ENCODE data around the gene TLE5.

The TLE5 gene

DNA sequence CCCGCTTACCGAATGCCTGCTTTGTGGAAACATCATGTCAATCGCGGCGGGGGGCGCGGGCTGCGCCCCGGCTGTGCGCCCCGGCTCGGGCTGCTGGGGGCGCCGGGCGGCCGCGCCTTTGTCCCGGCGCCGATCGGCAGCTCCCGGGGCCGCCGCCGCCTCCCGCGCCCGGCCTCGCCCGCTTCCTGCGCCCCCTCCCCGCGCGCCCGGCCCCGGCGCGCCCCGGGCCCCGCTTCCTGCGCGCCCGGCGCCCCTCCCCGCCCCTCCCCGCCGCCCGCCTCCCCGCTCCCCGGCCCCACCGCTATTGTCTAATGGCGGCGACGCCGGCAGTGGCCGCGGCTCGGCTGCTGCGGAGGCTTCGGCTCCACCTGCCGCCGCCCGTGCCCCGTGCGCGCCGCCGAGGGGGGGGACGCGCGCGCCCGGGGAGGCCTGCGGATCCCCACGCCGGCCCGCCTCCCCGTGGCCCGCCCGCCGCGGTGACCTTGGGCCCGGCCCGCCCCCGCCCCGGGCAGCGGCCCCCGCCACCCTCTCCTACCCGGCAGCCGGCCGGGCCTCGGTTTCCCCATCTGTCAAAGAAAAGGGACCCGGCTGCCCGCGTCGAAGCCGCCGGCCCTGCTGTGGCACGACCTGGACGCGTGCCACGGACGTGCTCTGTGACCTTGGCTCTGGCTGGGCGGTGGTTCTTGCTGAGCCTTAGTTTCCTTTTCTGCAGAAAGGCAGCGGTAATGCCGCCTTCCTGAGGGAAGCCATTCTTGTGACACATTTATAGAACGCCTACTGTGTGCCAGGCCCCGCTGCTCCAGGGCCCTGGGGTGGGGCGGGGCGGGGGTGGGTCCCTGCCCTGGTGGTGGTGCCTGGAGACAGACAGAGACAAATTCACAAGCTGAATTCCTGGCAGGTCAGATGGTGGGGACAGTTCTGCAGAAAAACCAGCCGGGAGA is at the start of gene TLE5:
TSS of gene TLE5 (minus strand) at position 331 of the 941 bp plus-strand sequence. CDS start at position 36, 295 bp downstream.
- Histone ChIP-seq H3K9ac (ENCODE audit: low read length) (no peak within 1 kb of the TSS), H3K27ac (ENCODE audit: low read length) (no peak within 1 kb of the TSS), H3K4me3 (ENCODE audit: low read length) (peak within 1 kb of the TSS; percentile 65), H3K4me1 (ENCODE audit: control insufficient read depth, low read depth, low read length) (no peaks in the 10 kb centered on the region), H3K27me3 (ENCODE audit: control insufficient read depth, insufficient read depth, low read length) (no peaks in the 10 kb centered on the region), H3K36me3 (ENCODE audit: control insufficient read depth, low read depth, low read length) (peaks cover 4% of the 10 kb centered on the region), H3K9me3 (ENCODE audit: control insufficient read depth, low read depth, low read length) (no peaks in the 10 kb centered on the region)

DNA sequence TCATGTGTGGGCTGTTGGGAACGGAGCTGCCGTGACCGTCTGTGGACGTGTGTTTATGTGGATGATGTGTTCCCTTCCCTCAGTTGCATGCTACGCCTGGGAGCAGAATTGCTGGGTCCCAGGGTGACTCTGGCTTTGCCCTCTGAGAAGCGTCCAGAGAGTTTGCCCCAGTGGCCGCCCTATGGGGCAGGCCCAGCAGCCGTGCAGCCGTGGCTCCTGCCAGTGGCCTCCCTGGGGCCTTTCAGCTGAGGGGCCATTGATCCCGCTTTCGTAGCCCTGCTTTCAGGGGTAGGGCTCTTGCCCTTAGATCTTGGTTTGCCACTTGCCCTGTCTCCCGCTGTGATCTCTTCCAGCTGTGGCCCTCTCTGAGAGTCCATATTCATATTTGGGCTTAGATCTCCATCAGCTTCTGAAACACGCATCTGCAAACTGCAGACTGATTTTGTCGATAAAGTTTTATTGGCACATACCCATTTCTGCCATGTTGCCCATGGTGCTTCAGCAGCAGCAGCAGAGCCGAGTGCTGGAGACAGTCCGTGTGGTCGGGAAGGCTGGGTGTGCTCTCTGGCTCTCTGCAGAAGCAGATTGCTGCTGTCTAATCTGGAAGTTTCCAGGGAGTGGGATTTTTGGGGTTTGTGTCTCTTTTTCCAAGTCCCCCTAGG is 49.4 kb upstream of the TLE5 start:
- Histone ChIP-seq H3K4me3 (ENCODE audit: low read length) (no peak overlapping the region), H3K27ac (ENCODE audit: low read length) (no peak overlapping the region), H3K36me3 (ENCODE audit: control insufficient read depth, low read depth, low read length) (no peaks in the 10 kb centered on the region), H3K4me1 (ENCODE audit: control insufficient read depth, low read depth, low read length) (no peaks in the 10 kb centered on the region), H3K9me3 (ENCODE audit: control insufficient read depth, low read depth, low read length) (no peaks in the 10 kb centered on the region), H3K27me3 (ENCODE audit: control insufficient read depth, insufficient read depth, low read length) (no peaks in the 10 kb centered on the region), H3K9ac (ENCODE audit: low read length) (no peak overlapping the region)

DNA sequence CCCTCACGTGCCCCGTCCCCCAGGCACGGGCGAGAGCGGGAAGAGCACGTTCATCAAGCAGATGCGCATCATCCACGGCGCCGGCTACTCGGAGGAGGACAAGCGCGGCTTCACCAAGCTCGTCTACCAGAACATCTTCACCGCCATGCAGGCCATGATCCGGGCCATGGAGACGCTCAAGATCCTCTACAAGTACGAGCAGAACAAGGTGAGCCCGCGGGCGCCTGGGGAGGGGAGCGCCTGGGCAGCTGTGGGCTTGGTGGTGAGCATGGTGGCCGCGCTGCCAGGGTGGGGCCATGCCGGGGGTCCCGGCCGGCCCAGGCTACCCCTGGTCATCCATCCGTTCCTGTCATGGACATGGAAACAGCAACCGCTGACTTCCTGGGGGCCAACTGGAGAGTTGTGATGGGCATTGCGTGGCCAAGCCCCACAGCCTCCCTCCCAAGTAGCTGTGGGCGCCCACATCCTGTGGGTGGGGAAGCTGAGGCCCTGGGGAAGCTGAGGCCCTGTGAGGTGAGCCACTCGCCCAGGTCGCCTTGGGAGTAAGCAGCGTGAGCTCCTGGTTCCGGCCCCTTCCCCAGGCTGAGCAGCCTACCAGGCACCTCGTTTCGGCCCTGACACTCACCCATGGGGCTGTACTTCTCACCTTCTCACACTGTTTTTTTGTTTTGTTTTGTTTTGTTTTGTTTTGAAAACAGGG is 48.0 kb upstream of the TLE5 start:
- Histone ChIP-seq H3K27me3 (ENCODE audit: control insufficient read depth, insufficient read depth, low read length) (no peaks in the 10 kb centered on the region), H3K4me1 (ENCODE audit: control insufficient read depth, low read depth, low read length) (no peaks in the 10 kb centered on the region), H3K4me3 (ENCODE audit: low read length) (no peak overlapping the region), H3K9me3 (ENCODE audit: control insufficient read depth, low read depth, low read length) (no peaks in the 10 kb centered on the region), H3K36me3 (ENCODE audit: control insufficient read depth, low read depth, low read length) (no peaks in the 10 kb centered on the region), H3K27ac (ENCODE audit: low read length) (no peak overlapping the region), H3K9ac (ENCODE audit: low read length) (no peak overlapping the region)

GRCh38 chr19:3109491-3109890 is 47.2 kb upstream of the TLE5 start:
- H3K27ac ChIP-seq (ENCODE audit: low read length): no peak overlapping the region
- H3K36me3 ChIP-seq (ENCODE audit: control insufficient read depth, low read depth, low read length): no peaks in the 10 kb centered on the region
- H3K9me3 ChIP-seq (ENCODE audit: control insufficient read depth, low read depth, low read length): no peaks in the 10 kb centered on the region
- no peak overlapping the region for H3K4me3 ChIP-seq (ENCODE audit: low read length)
- H3K9ac ChIP-seq (ENCODE audit: low read length): no peak overlapping the region
- H3K27me3 ChIP-seq (ENCODE audit: control insufficient read depth, insufficient read depth, low read length): no peaks in the 10 kb centered on the region
- no peaks in the 10 kb centered on the region for H3K4me1 ChIP-seq (ENCODE audit: control insufficient read depth, low read depth, low read length)

GRCh38 chr19:3108775-3109174 is 46.5 kb upstream of the TLE5 start:
- no peak overlapping the region for H3K27ac ChIP-seq (ENCODE audit: low read length)
- H3K36me3 ChIP-seq (ENCODE audit: control insufficient read depth, low read depth, low read length): no peaks in the 10 kb centered on the region
- H3K4me3 ChIP-seq (ENCODE audit: low read length): no peak overlapping the region
- H3K4me1 ChIP-seq (ENCODE audit: control insufficient read depth, low read depth, low read length): no peaks in the 10 kb centered on the region
- H3K27me3 ChIP-seq (ENCODE audit: control insufficient read depth, insufficient read depth, low read length): no peaks in the 10 kb centered on the region
- H3K9ac ChIP-seq (ENCODE audit: low read length): no peak overlapping the region
- H3K9me3 ChIP-seq (ENCODE audit: control insufficient read depth, low read depth, low read length): no peaks in the 10 kb centered on the region

DNA sequence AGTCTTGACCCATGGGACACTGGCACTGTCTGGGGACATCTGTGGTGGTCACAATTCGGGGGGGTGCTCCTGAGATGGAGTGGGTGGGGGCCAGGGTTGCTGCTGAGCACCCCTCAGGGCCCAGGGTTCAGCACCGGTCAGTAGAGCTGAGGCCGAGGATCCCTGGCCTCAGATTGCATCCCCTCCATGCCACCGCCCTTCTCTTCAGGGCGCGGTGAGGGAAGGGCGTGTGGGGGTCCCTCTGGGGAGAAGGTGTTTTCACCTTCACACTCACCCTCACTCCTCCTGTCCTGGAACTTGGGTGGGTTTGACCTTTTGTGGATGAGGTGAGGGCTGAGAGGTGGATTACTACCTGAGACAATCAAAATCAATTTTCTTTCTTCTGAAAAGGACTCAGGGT is 45.4 kb upstream of the TLE5 start:
- H3K9me3 ChIP-seq (ENCODE audit: control insufficient read depth, low read depth, low read length): no peaks in the 10 kb centered on the region
- H3K27me3 ChIP-seq (ENCODE audit: control insufficient read depth, insufficient read depth, low read length): no peaks in the 10 kb centered on the region
- no peak overlapping the region for H3K4me3 ChIP-seq (ENCODE audit: low read length)
- H3K36me3 ChIP-seq (ENCODE audit: control insufficient read depth, low read depth, low read length): no peaks in the 10 kb centered on the region
- no peak overlapping the region for H3K27ac ChIP-seq (ENCODE audit: low read length)
- H3K9ac ChIP-seq (ENCODE audit: low read length): no peak overlapping the region
- no peaks in the 10 kb centered on the region for H3K4me1 ChIP-seq (ENCODE audit: control insufficient read depth, low read depth, low read length)

- H3K27ac ChIP-seq (ENCODE audit: low read length): no peak overlapping the region
- no peak overlapping the region for H3K9ac ChIP-seq (ENCODE audit: low read length)
- no peaks in the 10 kb centered on the region for H3K9me3 ChIP-seq (ENCODE audit: control insufficient read depth, low read depth, low read length)
- no peaks in the 10 kb centered on the region for H3K4me1 ChIP-seq (ENCODE audit: control insufficient read depth, low read depth, low read length)
- no peaks in the 10 kb centered on the region for H3K27me3 ChIP-seq (ENCODE audit: control insufficient read depth, insufficient read depth, low read length)
- H3K4me3 ChIP-seq (ENCODE audit: low read length): no peak overlapping the region
- no peaks in the 10 kb centered on the region for H3K36me3 ChIP-seq (ENCODE audit: control insufficient read depth, low read depth, low read length)
These were observed 44.3 kb upstream of the TLE5 start for GRCh38 chr19:3106509-3107141.

GRCh38 chr19:3105641-3106508 is 43.6 kb upstream of the TLE5 start:
- Histone ChIP-seq H3K4me3 (ENCODE audit: low read length) (no peak overlapping the region), H3K27me3 (ENCODE audit: control insufficient read depth, insufficient read depth, low read length) (no peaks in the 10 kb centered on the region), H3K27ac (ENCODE audit: low read length) (no peak overlapping the region), H3K36me3 (ENCODE audit: control insufficient read depth, low read depth, low read length) (no peaks in the 10 kb centered on the region), H3K9ac (ENCODE audit: low read length) (no peak overlapping the region), H3K9me3 (ENCODE audit: control insufficient read depth, low read depth, low read length) (no peaks in the 10 kb centered on the region), H3K4me1 (ENCODE audit: control insufficient read depth, low read depth, low read length) (no peaks in the 10 kb centered on the region)

GRCh38 chr19:3104708-3104983 is 42.4 kb upstream of the TLE5 start:
- Histone ChIP-seq H3K9ac (ENCODE audit: low read length) (no peak overlapping the region), H3K9me3 (ENCODE audit: control insufficient read depth, low read depth, low read length) (no peaks in the 10 kb centered on the region), H3K36me3 (ENCODE audit: control insufficient read depth, low read depth, low read length) (no peaks in the 10 kb centered on the region), H3K27ac (ENCODE audit: low read length) (no peak overlapping the region), H3K4me1 (ENCODE audit: control insufficient read depth, low read depth, low read length) (no peaks in the 10 kb centered on the region), H3K27me3 (ENCODE audit: control insufficient read depth, insufficient read depth, low read length) (no peaks in the 10 kb centered on the region), H3K4me3 (ENCODE audit: low read length) (no peak overlapping the region)

- Histone ChIP-seq H3K27me3 (ENCODE audit: control insufficient read depth, insufficient read depth, low read length) (no peaks in the 10 kb centered on the region), H3K9ac (ENCODE audit: low read length) (no peak overlapping the region), H3K9me3 (ENCODE audit: control insufficient read depth, low read depth, low read length) (no peaks in the 10 kb centered on the region), H3K4me1 (ENCODE audit: control insufficient read depth, low read depth, low read length) (no peaks in the 10 kb centered on the region), H3K36me3 (ENCODE audit: control insufficient read depth, low read depth, low read length) (no peaks in the 10 kb centered on the region), H3K27ac (ENCODE audit: low read length) (no peak overlapping the region), H3K4me3 (ENCODE audit: low read length) (no peak overlapping the region)
These were observed 40.2 kb upstream of the TLE5 start for GRCh38 chr19:3102239-3103140.
